ENCODE data around the gene TP53AIP1. TPM values are rescaled to one million over a fixed set of nuclear protein-coding genes. Genes with fewer than 3 reads are reported as not detected.

TP53AIP1 gene
- total RNA-seq, 2 experiments from 2014 or later, result 0.20 TPM; not detected in 1

DNA sequence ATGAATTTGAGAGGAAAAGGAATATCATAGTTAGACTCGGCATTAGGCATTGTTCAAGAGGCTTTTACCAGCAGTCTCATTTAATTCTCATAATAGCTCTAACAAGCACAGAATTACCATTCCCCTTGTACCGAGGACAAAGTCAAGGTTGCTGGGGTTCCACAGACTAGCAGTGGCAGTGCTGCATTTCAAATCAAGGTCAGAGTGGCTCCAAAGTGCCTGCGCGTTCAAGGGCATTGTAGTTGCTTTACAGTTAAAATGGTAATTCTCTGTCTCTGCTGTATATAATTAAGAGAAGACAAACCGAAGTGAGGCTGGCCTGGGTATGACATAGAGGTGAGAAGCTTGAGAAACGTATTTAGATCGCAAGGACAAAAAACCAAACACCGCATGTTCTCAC lies 40.4 kb upstream of the TP53AIP1 start:
- TF ChIP-seq, protein P1, sequence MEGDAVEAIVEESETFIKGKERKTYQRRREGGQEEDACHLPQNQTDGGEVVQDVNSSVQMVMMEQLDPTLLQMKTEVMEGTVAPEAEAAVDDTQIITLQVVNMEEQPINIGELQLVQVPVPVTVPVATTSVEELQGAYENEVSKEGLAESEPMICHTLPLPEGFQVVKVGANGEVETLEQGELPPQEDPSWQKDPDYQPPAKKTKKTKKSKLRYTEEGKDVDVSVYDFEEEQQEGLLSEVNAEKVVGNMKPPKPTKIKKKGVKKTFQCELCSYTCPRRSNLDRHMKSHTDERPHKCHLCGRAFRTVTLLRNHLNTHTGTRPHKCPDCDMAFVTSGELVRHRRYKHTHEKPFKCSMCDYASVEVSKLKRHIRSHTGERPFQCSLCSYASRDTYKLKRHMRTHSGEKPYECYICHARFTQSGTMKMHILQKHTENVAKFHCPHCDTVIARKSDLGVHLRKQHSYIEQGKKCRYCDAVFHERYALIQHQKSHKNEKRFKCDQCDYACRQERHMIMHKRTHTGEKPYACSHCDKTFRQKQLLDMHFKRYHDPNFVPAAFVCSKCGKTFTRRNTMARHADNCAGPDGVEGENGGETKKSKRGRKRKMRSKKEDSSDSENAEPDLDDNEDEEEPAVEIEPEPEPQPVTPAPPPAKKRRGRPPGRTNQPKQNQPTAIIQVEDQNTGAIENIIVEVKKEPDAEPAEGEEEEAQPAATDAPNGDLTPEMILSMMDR (IDR thresholded peaks at IDR 0.05), result no peak
- Mint-ChIP-seq H3K4me3 (no peak overlapping the region), H3K27me3 (no peaks in the 10 kb centered on the region), H3K27ac (no peak overlapping the region), H3K9me3 (no peaks in the 10 kb centered on the region), H3K36me3 (ENCODE audit: low read depth) (peaks cover 59% of the 10 kb centered on the region), H3K4me1 (ENCODE audit: low read depth) (no peaks in the 10 kb centered on the region)
- CTCF ChIA-PET, result no interaction called here
- no peak overlapping the region for H3K27ac ChIP-seq (ENCODE audit: low read depth in 1 of 2, low read length in 2 of 2)
- no peaks in the 10 kb centered on the region for H3K27me3 ChIP-seq (ENCODE audit: control insufficient read depth in 1 of 2, insufficient read depth in 2 of 2, low read length in 2 of 2)
- intact Hi-C loops (cut with DNase I, micrococcal nuclease), result no loop called here
- H3K4me3 ChIP-seq (ENCODE audit: low read length), result no peak overlapping the region
- no peak for DNase-seq
- ATAC-seq (ENCODE audit: poor library complexity), result no peak
- no peaks in the 10 kb centered on the region for H3K9me3 ChIP-seq (ENCODE audit: control insufficient read depth in 1 of 2, insufficient read depth in 1 of 2, low read length in 2 of 2)
- H3K36me3 ChIP-seq (ENCODE audit: insufficient read depth, low read length), result no peaks in the 10 kb centered on the region
- POLR2A ChIA-PET, result no interaction called here
- no peaks in the 10 kb centered on the region for H3K4me1 ChIP-seq (ENCODE audit: insufficient read depth, low read length)

GRCh38 chr11:128981254-128981653 lies 38.6 kb upstream of the TP53AIP1 start:
- H3K27ac Mint-ChIP-seq, result no peak overlapping the region
- TF ChIP-seq, protein P1 (IDR thresholded peaks at IDR 0.05), result no peak

DNA sequence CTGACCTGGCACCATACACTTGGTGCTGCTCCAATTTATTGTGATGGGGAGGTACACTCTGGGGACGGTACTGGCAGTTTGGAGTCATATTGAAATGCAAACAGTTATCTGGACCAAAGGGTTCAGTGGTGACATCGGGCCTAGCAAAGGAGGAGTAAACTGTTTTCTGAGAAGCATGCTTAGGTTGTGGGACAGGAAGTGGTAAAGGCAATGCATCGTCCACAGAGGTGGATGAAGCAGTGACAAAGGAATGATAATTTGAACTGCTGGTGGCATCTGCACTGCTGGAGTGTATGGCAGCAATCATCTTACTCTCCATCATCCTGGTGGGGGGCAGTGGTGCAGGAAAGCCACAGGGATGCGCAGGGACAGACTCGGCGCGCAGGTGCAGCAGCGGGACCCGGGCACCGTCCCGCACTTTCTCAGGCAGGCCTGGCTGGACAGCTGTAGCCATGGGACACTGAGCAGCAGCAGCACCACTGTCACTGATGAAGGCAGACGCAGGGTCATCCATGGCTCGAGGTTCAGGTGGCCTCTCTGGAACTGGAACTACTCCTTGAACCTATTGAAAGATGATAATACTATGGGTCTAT lies 28.0 kb upstream of the TP53AIP1 start:
- Mint-ChIP-seq H3K9me3 (no peaks in the 10 kb centered on the region), H3K4me1 (ENCODE audit: low read depth) (peaks cover 2% of the 10 kb centered on the region), H3K36me3 (ENCODE audit: low read depth) (peaks cover 65% of the 10 kb centered on the region), H3K27ac (no peak overlapping the region), H3K4me3 (no peak overlapping the region), H3K27me3 (no peaks in the 10 kb centered on the region)
- no peak for ATAC-seq (ENCODE audit: poor library complexity)
- H3K36me3 ChIP-seq (ENCODE audit: insufficient read depth, low read length), result peaks cover 3% of the 10 kb centered on the region
- H3K27me3 ChIP-seq (ENCODE audit: control insufficient read depth in 1 of 2, insufficient read depth in 2 of 2, low read length in 2 of 2), result no peaks in the 10 kb centered on the region
- no peaks in the 10 kb centered on the region for H3K9me3 ChIP-seq (ENCODE audit: control insufficient read depth in 1 of 2, insufficient read depth in 1 of 2, low read length in 2 of 2)
- ChIA-PET POLR2A (interaction anchor here (0.5 kb wide), 1 partner anchor 14 kb away, joined by 4 read pairs; no protein-coding TSS in a partner anchor), CTCF (no interaction called here)
- intact Hi-C loops (cut with DNase I, micrococcal nuclease), result loop anchor here in 1 of 2 experiments (10.0 kb wide), 1 partner anchor 1276 kb away; no protein-coding TSS in a partner anchor
- peaks cover 6% of the 10 kb centered on the region for H3K4me1 ChIP-seq (ENCODE audit: insufficient read depth, low read length)
- no peak overlapping the region for H3K4me3 ChIP-seq (ENCODE audit: low read length)
- no peak overlapping the region for H3K27ac ChIP-seq (ENCODE audit: low read depth in 1 of 2, low read length in 2 of 2)
- TF ChIP-seq, protein P1 (IDR thresholded peaks at IDR 0.05), result no peak
- DNase-seq, result no peak

More at GRCh38 chr11:128981254-128981653, 38.6 kb upstream of the TP53AIP1 start:
- no peak for ATAC-seq (ENCODE audit: poor library complexity)
- no peaks in the 10 kb centered on the region for H3K9me3 Mint-ChIP-seq
- DNase-seq, result no peak
- Histone ChIP-seq H3K4me1 (ENCODE audit: insufficient read depth, low read length) (no peaks in the 10 kb centered on the region), H3K36me3 (ENCODE audit: insufficient read depth, low read length) (no peaks in the 10 kb centered on the region), H3K27ac (ENCODE audit: low read depth in 1 of 2, low read length in 2 of 2) (no peak overlapping the region), H3K9me3 (ENCODE audit: control insufficient read depth in 1 of 2, insufficient read depth in 1 of 2, low read length in 2 of 2) (no peaks in the 10 kb centered on the region), H3K4me3 (ENCODE audit: low read length) (no peak overlapping the region), H3K27me3 (ENCODE audit: control insufficient read depth in 1 of 2, insufficient read depth in 2 of 2, low read length in 2 of 2) (no peaks in the 10 kb centered on the region)
- intact Hi-C loops (cut with DNase I, micrococcal nuclease), result no loop called here
- no peak overlapping the region for H3K4me3 Mint-ChIP-seq
- H3K4me1 Mint-ChIP-seq (ENCODE audit: low read depth), result no peaks in the 10 kb centered on the region
- H3K27me3 Mint-ChIP-seq, result no peaks in the 10 kb centered on the region
- CTCF ChIA-PET, result no interaction called here
- H3K36me3 Mint-ChIP-seq (ENCODE audit: low read depth), result peaks cover 60% of the 10 kb centered on the region
- POLR2A ChIA-PET, result interaction anchor here (0.6 kb wide), 1 partner anchor 383 kb away, joined by 3 read pairs; no protein-coding TSS in a partner anchor
